GM18507 (cell line): ENCODE measurements around the gene TLE4.
"Not testable (repeated sequence)": the region's sequence is repeated elsewhere in the genome, so short reads cannot be mapped to it uniquely, and the experiment has no call there.

Experiments
- DNase-seq: peaks from one replicate; pipeline ENCODE4 v3.0.0; 2011; ENCODE audit warnings: low read depth; ENCODE audit not compliant: insufficient read length; ENCODE audit errors: extremely low spot score
- FAIRE-seq: peaks from 2 replicates; lab custom pipeline; 2011; peaks lifted over from hg19 to GRCh38; lab: Jason Lieb, UNC

TLE4 gene

GRCh38 chr9:79598562-79599345 lies 27.0 kb downstream of the TLE4 start:
- FAIRE-seq: no peak
- no peak for DNase-seq

GRCh38 chr9:79600466-79600865 lies 28.7 kb downstream of the TLE4 start:
- DNase-seq: no peak
- no peak for FAIRE-seq

- no peak for FAIRE-seq
- DNase-seq: no peak
These were observed 31.6 kb downstream of the TLE4 start for GRCh38 chr9:79603222-79603920.

- DNase-seq: no peak
These were observed 32.4 kb downstream of the TLE4 start for GRCh38 chr9:79604149-79604548.

GRCh38 chr9:79604921-79605562 lies 33.3 kb downstream of the TLE4 start:
- DNase-seq (no peak), FAIRE-seq (no peak)

More at GRCh38 chr9:79604149-79604548, 32.4 kb downstream of the TLE4 start:
- FAIRE-seq: no peak

GRCh38 chr9:79606529-79606928 lies 34.8 kb downstream of the TLE4 start:
- FAIRE-seq, DNase-seq: not testable (repeated sequence)

- DNase-seq (no peak), FAIRE-seq (no peak)
These were observed 37.8 kb downstream of the TLE4 start for GRCh38 chr9:79609468-79610018.

GRCh38 chr9:79610019-79610631 lies 38.4 kb downstream of the TLE4 start:
- DNase-seq: no peak
- FAIRE-seq: no peak

- DNase-seq (no peak), FAIRE-seq (peak; percentile 69)
These were observed 39.2 kb downstream of the TLE4 start for GRCh38 chr9:79610791-79611614.

- DNase-seq (no peak), FAIRE-seq (no peak)
These were observed 41.4 kb downstream of the TLE4 start for GRCh38 chr9:79613145-79613544.

- FAIRE-seq (no peak), DNase-seq (no peak)
These were observed 43.3 kb downstream of the TLE4 start for GRCh38 chr9:79615038-79615437.

GRCh38 chr9:79616013-79616412 lies 44.2 kb downstream of the TLE4 start:
- FAIRE-seq: no peak
- DNase-seq: no peak

GRCh38 chr9:79616971-79617370 lies 45.2 kb downstream of the TLE4 start:
- FAIRE-seq (no peak), DNase-seq (no peak)

GRCh38 chr9:79617395-79617794 lies 45.6 kb downstream of the TLE4 start:
- DNase-seq (no peak), FAIRE-seq (no peak)

GRCh38 chr9:79619930-79620329 lies 48.2 kb downstream of the TLE4 start:
- FAIRE-seq: no peak

GRCh38 chr9:79621916-79622575 lies 50.3 kb downstream of the TLE4 start:
- FAIRE-seq (no peak), DNase-seq (no peak)

More at GRCh38 chr9:79619930-79620329, 48.2 kb downstream of the TLE4 start:
- no peak for DNase-seq

- FAIRE-seq (peak; percentile 93), DNase-seq (peak; percentile 40)
These were observed 52.3 kb downstream of the TLE4 start for GRCh38 chr9:79623799-79624721.
